ENCODE results near the gene RARB.
A peak's percentile ranks its signal among the peaks of the same experiment; 100 is the strongest.

RARB gene

DNA sequence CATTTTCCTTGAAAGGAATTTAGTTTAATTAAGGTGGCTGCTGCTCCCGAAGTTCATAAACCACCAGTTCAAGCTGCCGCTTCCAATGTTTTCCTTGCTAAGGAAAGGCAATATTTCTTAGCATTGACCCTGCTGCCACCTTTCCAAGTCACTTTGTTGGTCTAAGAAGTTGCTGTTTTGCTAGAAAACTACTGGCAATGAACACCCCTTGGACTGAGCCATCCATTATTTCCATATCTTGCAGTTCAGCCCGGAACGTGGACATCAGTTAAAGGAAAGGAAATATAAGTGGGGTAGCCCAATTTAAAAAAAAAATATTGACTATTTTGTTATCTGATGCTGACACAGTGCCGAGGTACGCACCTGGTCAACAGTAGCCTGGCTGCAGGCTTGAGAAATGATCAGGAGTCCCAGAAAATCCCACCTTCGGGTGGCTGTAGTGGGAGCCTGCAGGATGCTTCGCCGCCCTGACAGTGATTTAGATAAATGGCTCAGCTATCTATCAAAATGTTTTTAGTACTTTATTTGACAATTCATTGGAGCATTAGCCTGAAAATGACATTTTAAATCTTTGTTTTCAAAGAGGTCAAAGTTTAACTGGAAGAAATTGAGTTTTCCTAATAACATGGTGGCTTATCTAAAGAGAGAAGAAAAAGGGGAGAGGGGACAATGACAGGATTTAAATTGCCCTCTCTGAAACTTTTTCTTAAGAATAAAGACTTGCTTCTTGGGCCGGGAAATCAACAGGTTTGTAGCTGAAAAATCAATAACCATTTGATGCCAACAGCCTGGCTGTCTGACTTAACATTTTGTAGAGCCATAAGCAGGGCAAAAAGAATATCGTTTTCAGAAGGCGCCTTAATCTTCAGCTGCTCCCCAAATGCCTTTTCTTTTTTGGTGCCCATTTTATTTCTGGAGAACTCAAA lies 1.6 kb downstream of the RARB start:
- POLR2A ChIA-PET, result no interaction called here
- TF ChIP-seq CTBP1 (IDR thresholded peaks at IDR 0.05; ENCODE audit: borderline replicate concordance) (peak; percentile 75), ELF4 (IDR thresholded peaks at IDR 0.05) (no peak), ZNF384 (IDR thresholded peaks at IDR 0.05) (peak; percentile 15; the same call in 1 of the 2 replicates), ARNT (IDR thresholded peaks at IDR 0.05) (0 out of 2 replicates have a peak, but pooled peaks have one; percentile 6)
- TF ChIP-seq, protein P1, sequence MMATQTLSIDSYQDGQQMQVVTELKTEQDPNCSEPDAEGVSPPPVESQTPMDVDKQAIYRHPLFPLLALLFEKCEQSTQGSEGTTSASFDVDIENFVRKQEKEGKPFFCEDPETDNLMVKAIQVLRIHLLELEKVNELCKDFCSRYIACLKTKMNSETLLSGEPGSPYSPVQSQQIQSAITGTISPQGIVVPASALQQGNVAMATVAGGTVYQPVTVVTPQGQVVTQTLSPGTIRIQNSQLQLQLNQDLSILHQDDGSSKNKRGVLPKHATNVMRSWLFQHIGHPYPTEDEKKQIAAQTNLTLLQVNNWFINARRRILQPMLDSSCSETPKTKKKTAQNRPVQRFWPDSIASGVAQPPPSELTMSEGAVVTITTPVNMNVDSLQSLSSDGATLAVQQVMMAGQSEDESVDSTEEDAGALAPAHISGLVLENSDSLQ (IDR thresholded peaks at IDR 0.05), result peak; percentile 97
- no peak for DNase-seq (ENCODE audit: extremely low spot score)
- CTCF ChIA-PET, result interaction anchor here (0.6 kb wide), 1 partner anchor 165 kb away, joined by 3 read pairs; no protein-coding TSS in a partner anchor

- POLR2A ChIA-PET, result interaction anchor here (0.6 kb wide), 1 partner anchor 24 kb away, joined by 3 read pairs; no protein-coding TSS in a partner anchor
- TF ChIP-seq, protein P1 (IDR thresholded peaks at IDR 0.05), result no peak
- TF ChIP-seq FOXK2 (IDR thresholded peaks at IDR 0.05), result no peak
- TF ChIP-seq HDGF (IDR thresholded peaks at IDR 0.05; ENCODE audit: borderline replicate concordance), result no peak
- peak; percentile 70; the same call in 1 of the 2 replicates for TF ChIP-seq ZNF384 (IDR thresholded peaks at IDR 0.05)
- DNase-seq (ENCODE audit: extremely low spot score), result no peak
- CTCF ChIA-PET, result no interaction called here
These were observed 2.3 kb downstream of the RARB start for GRCh38 chr3:25430287-25430934.

- TF ChIP-seq ARNT (IDR thresholded peaks at IDR 0.05), result no peak
- TF ChIP-seq FOXM1 (IDR thresholded peaks at IDR 0.05; ENCODE audit: borderline replicate concordance), result no peak
- no peak for TF ChIP-seq NFRKB (IDR thresholded peaks at IDR 0.05)
- CTCF ChIA-PET, result no interaction called here
- POLR2A ChIA-PET, result interaction anchor here (0.6 kb wide), 1 partner anchor 23 kb away, joined by 3 read pairs; no protein-coding TSS in a partner anchor
- no peak for DNase-seq (ENCODE audit: extremely low spot score)
These were observed 3.1 kb downstream of the RARB start for GRCh38 chr3:25430935-25431770.

DNA sequence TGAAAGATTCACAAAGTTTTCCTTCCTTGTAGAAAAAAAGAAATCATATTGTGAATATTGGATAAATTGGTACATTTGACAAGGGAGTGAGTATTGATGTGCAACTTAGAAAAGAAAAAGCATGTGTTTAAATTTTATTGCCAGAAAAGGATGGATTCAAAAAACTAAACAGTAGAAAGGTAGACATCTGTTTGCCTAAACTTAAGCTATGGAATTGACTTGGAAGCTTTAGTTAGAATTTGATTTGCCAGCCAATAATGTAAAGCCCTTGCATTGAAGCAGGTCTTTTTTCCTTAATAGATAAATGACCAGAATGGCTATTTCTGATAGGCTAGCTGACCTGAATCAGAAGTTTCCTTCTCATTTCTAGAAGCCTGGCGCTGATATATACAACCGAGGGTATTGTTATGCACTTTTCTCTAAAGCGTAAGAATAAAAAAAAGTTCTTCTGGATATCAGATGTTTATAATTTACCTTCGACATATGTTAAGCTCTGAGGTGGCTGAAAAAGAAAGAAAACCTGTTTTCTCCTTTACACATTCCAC lies 4.2 kb downstream of the RARB start:
- POLR2A ChIA-PET, result no interaction called here
- DNase-seq (ENCODE audit: extremely low spot score), result no peak
- no peak for TF ChIP-seq TARDBP (IDR thresholded peaks at IDR 0.05)
- TF ChIP-seq CTBP1 (IDR thresholded peaks at IDR 0.05; ENCODE audit: borderline replicate concordance), result no peak
- no peak for TF ChIP-seq L3MBTL2 (conservative IDR thresholded peaks at IDR 0.05)
- TF ChIP-seq SP1 (IDR thresholded peaks at IDR 0.05), result no peak
- CTCF ChIA-PET, result interaction anchor here (0.6 kb wide), 1 partner anchor 265 kb away, joined by 3 read pairs; no protein-coding TSS in a partner anchor

DNA sequence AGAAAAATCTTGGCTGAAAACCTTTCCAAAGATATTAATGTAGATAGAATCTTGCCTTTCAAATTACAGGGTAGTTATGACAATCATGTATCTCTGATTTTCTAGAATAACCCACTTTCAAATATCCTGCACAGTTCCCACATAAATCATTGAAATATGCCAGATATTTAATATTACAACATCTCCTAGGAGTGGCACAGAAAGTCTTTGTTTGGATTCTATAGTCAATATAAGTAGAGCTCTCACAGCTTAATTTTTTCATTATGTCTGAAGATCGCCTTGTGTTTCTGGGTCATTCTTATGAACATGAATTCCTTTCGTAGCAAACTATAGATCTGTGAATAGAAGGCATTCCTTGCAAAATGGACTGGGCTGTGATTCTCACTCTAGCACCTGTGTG lies 5.0 kb downstream of the RARB start:
- CTCF ChIA-PET, result no interaction called here
- TF ChIP-seq CTBP1 (IDR thresholded peaks at IDR 0.05; ENCODE audit: borderline replicate concordance) (no peak), HDGF (IDR thresholded peaks at IDR 0.05; ENCODE audit: borderline replicate concordance) (no peak), L3MBTL2 (conservative IDR thresholded peaks at IDR 0.05) (no peak), SUZ12 (IDR thresholded peaks at IDR 0.05) (no peak), TARDBP (IDR thresholded peaks at IDR 0.05) (no peak), ARNT (IDR thresholded peaks at IDR 0.05) (no peak), NFRKB (IDR thresholded peaks at IDR 0.05) (no peak)
- DNase-seq (ENCODE audit: extremely low spot score), result no peak
- POLR2A ChIA-PET, result no interaction called here

GRCh38 chr3:25433868-25434267 lies 5.8 kb downstream of the RARB start:
- DNase-seq (ENCODE audit: extremely low spot score), result no peak
- CTCF ChIA-PET, result no interaction called here
- POLR2A ChIA-PET, result interaction anchor here (0.7 kb wide), 1 partner anchor 30 kb away, joined by 3 read pairs; no protein-coding TSS in a partner anchor
- no peak for TF ChIP-seq BHLHE40 (IDR thresholded peaks at IDR 0.05; ENCODE audit: borderline replicate concordance)
- TF ChIP-seq ZNF384 (IDR thresholded peaks at IDR 0.05), result no peak
- no peak for TF ChIP-seq LEF1 (IDR thresholded peaks at IDR 0.05; ENCODE audit: borderline replicate concordance)

DNA sequence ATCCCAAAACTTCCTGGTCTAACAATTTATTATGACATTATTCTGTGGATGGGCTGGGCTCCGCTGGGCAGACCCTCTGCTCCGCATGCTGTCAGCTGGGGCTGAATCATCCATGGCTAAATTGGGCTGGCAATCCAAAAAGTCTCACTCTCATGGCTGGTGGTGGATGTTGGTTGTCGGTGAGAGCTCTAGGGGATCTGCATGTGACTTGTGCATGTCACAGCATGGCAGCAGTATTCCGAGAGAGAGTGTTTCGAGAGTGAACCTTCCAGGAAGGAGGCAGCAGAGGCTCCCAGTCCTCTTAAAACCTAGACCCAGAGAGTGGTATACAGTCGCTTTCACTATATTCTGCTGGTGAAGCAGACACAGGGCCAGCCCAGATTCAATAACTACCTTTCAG lies 9.9 kb downstream of the RARB start:
- CTCF ChIA-PET, result no interaction called here
- TF ChIP-seq CTBP1 (IDR thresholded peaks at IDR 0.05; ENCODE audit: borderline replicate concordance), result no peak
- no peak for TF ChIP-seq ZNF384 (IDR thresholded peaks at IDR 0.05)
- TF ChIP-seq NFRKB (IDR thresholded peaks at IDR 0.05), result no peak
- no peak for TF ChIP-seq ELF4 (IDR thresholded peaks at IDR 0.05)
- TF ChIP-seq SP1 (IDR thresholded peaks at IDR 0.05), result no peak
- TF ChIP-seq FOXA1 (IDR thresholded peaks at IDR 0.05), result no peak
- no peak for TF ChIP-seq ARNT (IDR thresholded peaks at IDR 0.05)
- POLR2A ChIA-PET, result no interaction called here
- DNase-seq (ENCODE audit: extremely low spot score), result no peak
